Neural cell (in vitro differentiated cells): ENCODE results near the gene FZD2. TPM values are rescaled to one million over a fixed set of nuclear protein-coding genes. Genes with fewer than 3 reads are reported as not detected.

Experiments
- H2AFZ ChIP-seq: fragments of 200-600, 300-800 bp; sonication (generic), shearing (Covaris generic); 2 replicates; pipeline ENCODE4 v1.6.0; 2014; ENCODE audit warnings: low read depth, mild to moderate bottlenecking, antibody characterized with exemption, low read length, moderate library complexity
- H3F3A ChIP-seq: fragments of 200-600 bp; shearing (Covaris generic); 2 replicates; pipeline ENCODE4 v1.6.1; 2016; ENCODE audit warnings: mild to moderate bottlenecking, moderate library complexity, mixed read lengths, antibody characterized with exemption, low read length; ENCODE audit not compliant: insufficient read depth, poor library complexity, severe bottlenecking
- H3K27ac ChIP-seq: fragments of 200-600, 300-800 bp; sonication (generic), shearing (Covaris generic); 2 replicates; pipeline ENCODE4 v1.5.1; 2014; ENCODE audit warnings: mild to moderate bottlenecking, low read length, moderate library complexity
- H3K27me3 ChIP-seq: fragments of 300-800, 200-600 bp; sonication (generic), shearing (Covaris generic); 2 replicates; pipeline ENCODE4 v1.6.0; 2014; ENCODE audit warnings: mild to moderate bottlenecking, low read depth, low read length, moderate library complexity; ENCODE audit not compliant: insufficient read depth
- H3K36me3 ChIP-seq: fragments of 300-800, 200-600 bp; sonication (generic), shearing (Covaris generic); 2 replicates; pipeline ENCODE4 v1.5.1; 2014; ENCODE audit warnings: mild to moderate bottlenecking, antibody characterized with exemption, low read length, moderate library complexity; ENCODE audit not compliant: insufficient read depth
- H3K4me2 ChIP-seq: fragments of 300-800, 200-600 bp; sonication (generic), shearing (Covaris generic); 2 replicates; pipeline ENCODE4 v1.6.0; 2014; ENCODE audit warnings: mild to moderate bottlenecking, low read length
- H3K4me3 ChIP-seq: fragments of 300-800, 200-600 bp; sonication (generic), shearing (Covaris generic); 2 replicates; pipeline ENCODE4 v1.5.1; 2014; ENCODE audit warnings: mild to moderate bottlenecking, low read length, moderate library complexity
- H3K79me2 ChIP-seq: fragments of 200-600 bp; shearing (Covaris generic); replicated peaks from 2 replicates; pipeline ENCODE4 v1.6.0; 2014; ENCODE audit warnings: mild to moderate bottlenecking, low read length, moderate library complexity; ENCODE audit not compliant: insufficient read depth
- H3K9ac ChIP-seq: fragments of 300-800, 200-600 bp; sonication (generic), shearing (Covaris generic); 2 replicates; pipeline ENCODE4 v1.6.1; 2016; ENCODE audit warnings: mild to moderate bottlenecking, low read length, mixed read lengths
- H3K9me2 ChIP-seq: fragments of 200-600 bp; shearing (Covaris generic); 2 replicates; pipeline ENCODE4 v1.6.1; 2016; ENCODE audit warnings: mild to moderate bottlenecking, low read length, mixed read lengths; ENCODE audit not compliant: insufficient read depth
- H3K9me3 ChIP-seq: fragments of 200-600, 300-800 bp; sonication (generic), shearing (Covaris generic); 2 replicates; pipeline ENCODE4 v1.6.1; 2016; ENCODE audit warnings: mild to moderate bottlenecking, mixed run types, low read length, moderate library complexity, mixed read lengths
- H4K20me1 ChIP-seq: fragments of 200-600 bp; shearing (Covaris generic); 2 replicates; pipeline ENCODE4 v1.6.1; 2016; ENCODE audit warnings: mild to moderate bottlenecking, mixed run types; ENCODE audit not compliant: insufficient read depth
- CTCF ChIP-seq: fragments of 450-650 bp; IDR thresholded peaks from 2 replicates; pipeline ENCODE4 v1.5.1; 2014; ENCODE audit warnings: antibody characterized with exemption, mild to moderate bottlenecking, moderate library complexity; ENCODE audit not compliant: poor library complexity, severe bottlenecking
- EP300 ChIP-seq: fragments of 450-650 bp; conservative IDR thresholded peaks from 2 replicates; pipeline ENCODE4 v1.6.1; 2014; ENCODE audit warnings: antibody characterized with exemption, mild to moderate bottlenecking, moderate library complexity; ENCODE audit not compliant: poor library complexity, severe bottlenecking
- EZH2 ChIP-seq: fragments of 200-600, 300-800 bp; shearing (Covaris generic), sonication (generic); IDR thresholded peaks from 2 replicates; pipeline ENCODE4 v1.6.1; 2014; ENCODE audit warnings: antibody characterized with exemption, low read length, borderline replicate concordance, mild to moderate bottlenecking; ENCODE audit not compliant: insufficient read depth, poor library complexity, severe bottlenecking
- MXI1 ChIP-seq: fragments of 450-650 bp; conservative IDR thresholded peaks from 2 replicates; pipeline ENCODE4 v1.6.1; 2014; ENCODE audit warnings: antibody characterized with exemption, mild to moderate bottlenecking; ENCODE audit not compliant: poor library complexity, severe bottlenecking
- POLR2AphosphoS5 ChIP-seq: IDR thresholded peaks from 2 replicates; pipeline ENCODE4 v1.6.1; 2012
- RAD21 ChIP-seq: fragments of 450-650 bp; conservative IDR thresholded peaks from 2 replicates; pipeline ENCODE4 v1.6.1; 2014; ENCODE audit warnings: antibody characterized with exemption, mild to moderate bottlenecking, moderate library complexity
- REST ChIP-seq: IDR thresholded peaks from 2 replicates; pipeline ENCODE4 v1.6.1; 2012; ENCODE audit warnings: borderline replicate concordance
- SMC3 ChIP-seq: fragments of 450-650 bp; conservative IDR thresholded peaks from 2 replicates; pipeline ENCODE4 v1.6.1; 2014; ENCODE audit warnings: antibody characterized with exemption, mild to moderate bottlenecking, moderate library complexity; ENCODE audit not compliant: poor library complexity
- TAF1 ChIP-seq: IDR thresholded peaks from 2 replicates; pipeline ENCODE4 v1.6.1; 2012; ENCODE audit warnings: low read depth
- polyA plus RNA-seq: library from polyadenylated mRNA; depleted of rRNA; stranded (reverse); fragments of >200 nt; gene quantifications from 2 replicates; pipeline ENCODE4 v1.2.3, GENCODE V29; 2014

Gene FZD2
- polyA plus RNA-seq, 1 donor from 2014 or later = 2.5 TPM

- TF ChIP-seq CTCF = no peak
Observed at GRCh38 chr17:44599298-44600175, 42.3 kb downstream of the FZD2 start (continued).

- Histone ChIP-seq H3K36me3 (no peaks in the 10 kb centered on the region), H3K9me2 (no peaks in the 10 kb centered on the region), H3K79me2 (no peaks in the 10 kb centered on the region), H3K4me3 (no peak overlapping the region), H3K9ac (no peak overlapping the region), H4K20me1 (no peaks in the 10 kb centered on the region), H3K4me2 (no peak overlapping the region), H3F3A (no peaks in the 10 kb centered on the region), H3K27me3 (no peaks in the 10 kb centered on the region), H3K27ac (no peak overlapping the region), H3K9me3 (no peaks in the 10 kb centered on the region), H2AFZ (no peak overlapping the region)
- TF ChIP-seq EZH2 (no peak), TAF1 (no peak), RAD21 (no peak)
Observed at GRCh38 chr17:44601539-44601938, 44.3 kb downstream of the FZD2 start.

GRCh38 chr17:44601973-44602372 lies 44.7 kb downstream of the FZD2 start:
- Histone ChIP-seq H3K79me2 (no peaks in the 10 kb centered on the region), H3K4me3 (no peak overlapping the region), H2AFZ (no peak overlapping the region), H3F3A (no peaks in the 10 kb centered on the region), H3K9me3 (no peaks in the 10 kb centered on the region), H4K20me1 (no peaks in the 10 kb centered on the region), H3K27ac (no peak overlapping the region), H3K4me2 (no peak overlapping the region), H3K36me3 (no peaks in the 10 kb centered on the region), H3K9ac (no peak overlapping the region), H3K27me3 (no peaks in the 10 kb centered on the region), H3K9me2 (no peaks in the 10 kb centered on the region)
- TF ChIP-seq EP300 (no peak), MXI1 (no peak), SMC3 (no peak), EZH2 (no peak), CTCF (no peak), REST (no peak), TAF1 (no peak), POLR2AphosphoS5 (no peak), RAD21 (no peak)
